Thoracic aorta (tissue), 2 donors: ENCODE data around the gene KLF1. TPM values are rescaled to one million over a fixed set of nuclear protein-coding genes. Genes with fewer than 3 reads are reported as not detected.
A peak's percentile ranks its signal among the peaks of the same experiment; 100 is the strongest.

Experiments
- ATAC-seq: fragments of 150-250 bp; one replicate; pipeline ENCODE4 v1.8.0; 2017; ENCODE audit warnings: low read depth; ENCODE audit not compliant: insufficient number of reproducible peaks, low FRiP score
- DNase-seq: peaks from one replicate; pipeline ENCODE4 v3.0.0-alpha.2; 2020; ENCODE audit warnings: low spot score
- H3K27ac ChIP-seq, 2 donors: fragments of 200-600 bp; sonication (generic); 1 replicate in 1 of 2; 2 replicates in 1 of 2; pipeline ENCODE4 v1.5.1; 2016; ENCODE audit warnings: mild to moderate bottlenecking in 2 of 2, moderate library complexity in 2 of 2
- H3K27me3 ChIP-seq: fragments of 200-600 bp; sonication (generic); replicated peaks from 2 replicates; pipeline ENCODE4 v1.6.0; 2016; ENCODE audit warnings: mild to moderate bottlenecking; ENCODE audit not compliant: insufficient read depth
- H3K36me3 ChIP-seq: fragments of 200-600 bp; sonication (generic); one replicate; pipeline ENCODE4 v1.5.1; 2016
- H3K4me1 ChIP-seq, 2 donors: fragments of 200-600 bp; sonication (generic); 1 replicate in 1 of 2; 2 replicates in 1 of 2; pipeline versions ENCODE4 v1.5.1 to v1.6.0; 2016; ENCODE audit warnings: low read depth in 2 of 2, mild to moderate bottlenecking in 1 of 2; ENCODE audit not compliant: control insufficient read depth in 1 of 2
- H3K4me3 ChIP-seq: fragments of 200-600 bp; sonication (generic); 2 replicates; pipeline ENCODE4 v1.5.1; 2016; ENCODE audit warnings: mild to moderate bottlenecking
- H3K9me3 ChIP-seq: fragments of 200-600 bp; sonication (generic); 2 replicates; pipeline ENCODE4 v1.5.1; 2016
- total RNA-seq, 2 donors: library from RNA; depleted of rRNA; stranded (reverse); fragments of >200 nt; gene quantifications; one replicate each; pipeline versions ENCODE4 v1.1.0 to v1.2.3, GENCODE V29; 2016
- TF ChIP-seq, protein P1 (sequence below): fragments of 200-600 bp; sonication (generic); IDR thresholded peaks from one replicate; pipeline ENCODE4 v1.5.1; 2019; ENCODE audit warnings: antibody characterized with exemption

The KLF1 gene
- total RNA-seq, 2 donors from 2014 or later = not detected

DNA sequence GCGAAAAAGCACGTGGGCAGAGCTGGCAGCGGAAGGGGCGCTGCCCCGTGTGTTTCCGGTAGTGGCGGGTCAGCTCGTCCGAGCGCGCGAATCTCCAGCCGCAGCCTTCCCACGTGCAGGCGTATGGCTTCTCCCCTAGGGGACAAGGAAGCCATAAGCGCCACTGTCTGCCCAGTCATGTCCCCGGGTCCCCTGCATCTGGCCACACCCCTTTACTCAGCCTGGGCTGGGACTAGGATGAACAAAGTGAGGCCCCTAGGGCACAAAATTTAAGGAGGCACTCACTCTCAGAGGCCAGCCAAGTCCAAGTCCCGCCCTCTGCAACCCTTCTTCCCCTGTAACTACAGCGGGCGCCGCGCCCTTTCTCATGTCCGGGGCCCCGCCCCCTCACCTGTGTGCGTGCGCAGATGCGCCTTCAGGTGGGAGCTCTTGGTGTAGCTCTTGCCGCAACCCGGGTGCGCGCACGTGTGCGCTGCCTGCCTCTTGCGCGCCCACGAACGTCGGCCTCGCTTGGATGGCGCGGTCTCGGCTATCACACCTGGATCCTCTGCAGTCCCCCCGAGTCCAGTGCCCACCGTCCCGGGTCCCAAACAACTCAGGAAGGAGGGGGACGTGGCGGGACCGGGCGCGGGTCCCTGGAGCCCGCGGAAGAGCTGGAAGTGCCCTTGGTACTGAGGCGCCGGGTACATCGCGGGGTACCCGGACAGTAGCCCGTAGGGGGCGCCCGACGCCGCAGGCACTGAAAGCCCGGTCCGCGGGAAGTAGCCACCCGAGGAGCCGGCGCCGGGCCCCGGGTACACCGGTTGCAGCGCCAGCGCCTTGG, 1.9 kb downstream of the KLF1 start:
- DNase-seq (no peak), ATAC-seq (no peak)
- H3K9me3 ChIP-seq = no peaks in the 10 kb centered on the region
- H3K27me3 ChIP-seq = no peaks in the 10 kb centered on the region
- peak overlapping the region; percentile 63 for H3K4me3 ChIP-seq
- H3K36me3 ChIP-seq = no peaks in the 10 kb centered on the region
- TF ChIP-seq, protein P1, sequence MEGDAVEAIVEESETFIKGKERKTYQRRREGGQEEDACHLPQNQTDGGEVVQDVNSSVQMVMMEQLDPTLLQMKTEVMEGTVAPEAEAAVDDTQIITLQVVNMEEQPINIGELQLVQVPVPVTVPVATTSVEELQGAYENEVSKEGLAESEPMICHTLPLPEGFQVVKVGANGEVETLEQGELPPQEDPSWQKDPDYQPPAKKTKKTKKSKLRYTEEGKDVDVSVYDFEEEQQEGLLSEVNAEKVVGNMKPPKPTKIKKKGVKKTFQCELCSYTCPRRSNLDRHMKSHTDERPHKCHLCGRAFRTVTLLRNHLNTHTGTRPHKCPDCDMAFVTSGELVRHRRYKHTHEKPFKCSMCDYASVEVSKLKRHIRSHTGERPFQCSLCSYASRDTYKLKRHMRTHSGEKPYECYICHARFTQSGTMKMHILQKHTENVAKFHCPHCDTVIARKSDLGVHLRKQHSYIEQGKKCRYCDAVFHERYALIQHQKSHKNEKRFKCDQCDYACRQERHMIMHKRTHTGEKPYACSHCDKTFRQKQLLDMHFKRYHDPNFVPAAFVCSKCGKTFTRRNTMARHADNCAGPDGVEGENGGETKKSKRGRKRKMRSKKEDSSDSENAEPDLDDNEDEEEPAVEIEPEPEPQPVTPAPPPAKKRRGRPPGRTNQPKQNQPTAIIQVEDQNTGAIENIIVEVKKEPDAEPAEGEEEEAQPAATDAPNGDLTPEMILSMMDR = peak; percentile 39
- H3K4me1 ChIP-seq = peaks cover 8 to 21% of the 10 kb centered on the region in 2 donors
- peak overlapping the region in 1 of 2 donors; percentile 2 for H3K27ac ChIP-seq

DNA sequence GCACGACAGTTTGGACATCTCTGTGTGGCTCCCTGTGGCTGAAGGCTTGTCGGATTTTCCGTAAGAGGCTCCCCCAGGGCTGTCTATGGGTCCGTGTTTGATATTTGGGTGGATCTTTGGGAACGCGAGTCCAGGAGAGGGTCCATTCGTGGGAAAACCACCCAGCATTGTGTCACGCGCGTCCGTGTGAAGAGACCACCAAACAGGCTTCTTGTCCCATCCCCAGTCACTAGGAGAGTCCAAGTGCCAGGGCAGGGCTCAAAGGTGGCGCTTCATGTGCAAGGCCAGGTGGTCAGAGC, 2.4 kb downstream of the KLF1 start:
- no peaks in the 10 kb centered on the region for H3K36me3 ChIP-seq
- TF ChIP-seq, protein P1 = no peak
- no peak overlapping the region for H3K27ac ChIP-seq
- H3K4me3 ChIP-seq = no peak overlapping the region
- H3K4me1 ChIP-seq = peaks cover 8 to 23% of the 10 kb centered on the region in 2 donors
- no peaks in the 10 kb centered on the region for H3K9me3 ChIP-seq
- ATAC-seq (no peak), DNase-seq (no peak)
- H3K27me3 ChIP-seq = no peaks in the 10 kb centered on the region

DNA sequence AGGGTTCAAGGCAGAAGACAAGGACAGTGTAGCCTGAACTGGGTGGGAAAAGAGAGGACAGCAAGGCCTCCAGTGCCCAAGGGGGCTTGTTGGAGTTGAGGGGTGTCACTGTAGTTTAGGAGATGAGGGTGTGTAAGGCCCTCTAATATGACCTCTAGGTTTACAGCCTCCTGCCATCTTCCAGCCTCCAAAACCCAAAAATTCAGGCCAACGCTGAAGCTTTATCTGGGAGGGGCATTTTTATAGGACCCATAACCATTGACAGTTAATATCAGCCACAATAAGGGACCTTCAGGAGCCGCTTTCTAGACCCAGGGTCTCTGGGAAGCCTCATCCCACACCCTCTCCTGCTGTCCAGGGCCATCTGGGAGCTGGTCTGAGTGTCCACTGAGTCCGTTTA, 2.8 kb downstream of the KLF1 start:
- Histone ChIP-seq H3K9me3 (no peaks in the 10 kb centered on the region), H3K4me3 (no peak overlapping the region), H3K27me3 (no peaks in the 10 kb centered on the region), H3K4me1 (peaks cover 8 to 23% of the 10 kb centered on the region in 2 donors), H3K36me3 (no peaks in the 10 kb centered on the region), H3K27ac (no peak overlapping the region)
- DNase-seq (no peak), ATAC-seq (no peak)
- TF ChIP-seq, protein P1 = no peak

DNA sequence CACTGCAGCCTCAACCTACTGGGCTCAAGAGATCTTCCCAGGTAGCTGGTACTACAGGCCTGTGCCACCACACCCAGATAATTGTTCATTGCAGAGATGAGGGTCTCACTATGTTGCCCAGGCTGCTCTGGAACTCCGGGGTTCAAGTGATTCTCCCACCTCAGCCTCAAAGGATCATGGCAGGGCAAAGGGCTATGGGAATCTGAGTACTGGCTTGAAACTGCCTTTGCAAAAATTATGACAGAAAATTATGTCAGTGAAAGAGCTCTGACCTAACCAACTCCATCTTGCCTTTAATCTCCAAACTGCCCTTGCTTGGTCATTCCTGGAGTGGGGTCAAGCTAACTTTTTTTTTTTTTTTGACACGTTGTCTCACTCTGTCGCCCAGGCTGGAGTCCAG, 4.4 kb downstream of the KLF1 start:
- ATAC-seq (no peak), DNase-seq (no peak)
- TF ChIP-seq, protein P1 = no peak
- peaks cover 8 to 23% of the 10 kb centered on the region in 2 donors for H3K4me1 ChIP-seq
- no peaks in the 10 kb centered on the region for H3K27me3 ChIP-seq
- no peak overlapping the region for H3K27ac ChIP-seq
- no peak overlapping the region for H3K4me3 ChIP-seq
- peaks cover 11% of the 10 kb centered on the region for H3K36me3 ChIP-seq
- no peaks in the 10 kb centered on the region for H3K9me3 ChIP-seq

DNA sequence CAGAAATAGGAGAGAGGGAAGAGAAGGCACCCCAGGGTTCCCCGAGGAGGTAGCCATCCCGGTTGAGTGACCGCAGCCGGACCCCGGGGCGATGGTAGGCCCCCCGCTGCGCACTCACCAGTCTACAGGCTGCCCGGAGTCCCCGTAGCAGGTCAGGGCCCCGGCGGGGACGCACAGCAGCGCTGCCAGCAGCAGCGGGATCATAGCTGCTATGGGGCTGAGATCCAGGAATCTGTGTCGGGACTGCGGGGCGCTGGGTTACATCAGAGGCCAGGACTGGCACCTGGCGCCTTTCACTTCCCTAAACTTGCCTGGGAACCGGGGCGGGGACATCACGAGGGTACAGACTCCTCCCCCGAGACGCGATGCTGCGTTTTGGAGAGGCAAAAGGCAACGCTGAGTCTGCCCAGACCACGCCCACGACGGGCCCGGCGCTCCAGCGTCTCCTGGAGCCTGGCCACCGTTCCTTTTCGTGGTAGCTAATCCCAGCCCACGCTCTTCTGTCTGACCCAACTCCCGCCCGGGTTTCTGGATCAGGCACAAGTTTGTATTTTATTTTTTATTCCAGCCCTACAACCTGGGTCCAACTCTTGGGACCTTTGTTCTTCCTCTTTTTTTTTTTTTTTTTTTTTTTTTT, 5.7 kb downstream of the KLF1 start, which contains the start of gene DNASE2:
Gene DNASE2 (minus strand): TSS at position 278 of the 637 bp plus-strand sequence. CDS start 74 bp downstream, at position 204.
- Histone ChIP-seq H3K27me3 (no peaks in the 10 kb centered on the region), H3K9me3 (no peaks in the 10 kb centered on the region), H3K27ac (peak within 1 kb of the TSS; percentile 93 to 98), H3K4me1 (peaks cover 8 to 23% of the 10 kb centered on the region in 2 donors), H3K4me3 (peak within 1 kb of the TSS; percentile 96), H3K36me3 (peaks cover 12% of the 10 kb centered on the region)
- ATAC-seq (peak; percentile 88), DNase-seq (peak; percentile 88)
- TF ChIP-seq, protein P1 = no peak
